Astrocyte (in vitro differentiated cells and primary cell): ENCODE measurements around the gene ATP4B. TPM values are rescaled to one million over a fixed set of nuclear protein-coding genes. Genes with fewer than 3 reads are reported as not detected.

Source experiments
- DNase-seq: peaks from one replicate; pipeline ENCODE4 v3.0.0-alpha.2; 2010; ENCODE audit warnings: low read depth
- FAIRE-seq: peaks from 2 replicates; lab custom pipeline; 2011; peaks lifted over from hg19 to GRCh38; lab: Jason Lieb, UNC
- H2AFZ ChIP-seq: 2 replicates; pipeline ENCODE4 v1.6.0; 2012; ENCODE audit warnings: low read depth, low read length, inconsistent platforms
- H3K27ac ChIP-seq: 2 replicates; pipeline ENCODE4 v1.5.1; 2011; ENCODE audit warnings: low read depth, low read length, inconsistent platforms
- H3K27me3 ChIP-seq: 2 replicates; pipeline ENCODE4 v1.6.0; 2011; ENCODE audit warnings: low read length, inconsistent platforms; ENCODE audit not compliant: insufficient read depth
- H3K36me3 ChIP-seq: 2 replicates; pipeline ENCODE4 v1.5.1; 2011; ENCODE audit warnings: low read length, inconsistent platforms; ENCODE audit not compliant: insufficient read depth
- H3K4me1 ChIP-seq: 2 replicates; pipeline ENCODE4 v1.5.1; 2011; ENCODE audit warnings: low read length, inconsistent platforms; ENCODE audit not compliant: insufficient read depth
- H3K4me2 ChIP-seq: 2 replicates; pipeline ENCODE4 v1.6.0; 2012; ENCODE audit warnings: low read length, inconsistent platforms
- H3K4me3 ChIP-seq: 2 replicates; pipeline ENCODE4 v1.5.1; 2011; ENCODE audit warnings: low read depth, mild to moderate bottlenecking, low read length, inconsistent platforms; ENCODE audit not compliant: insufficient read depth
- H3K79me2 ChIP-seq: 2 replicates; pipeline ENCODE4 v1.6.0; 2012; ENCODE audit warnings: mild to moderate bottlenecking, low read length, inconsistent platforms; ENCODE audit not compliant: insufficient read depth
- H3K9ac ChIP-seq: 2 replicates; pipeline ENCODE4 v1.6.0; 2012; ENCODE audit warnings: mild to moderate bottlenecking, low read length, inconsistent platforms
- H3K9me3 ChIP-seq: 2 replicates; pipeline ENCODE4 v1.5.1; 2012; ENCODE audit warnings: low read depth, mild to moderate bottlenecking, low read length, inconsistent platforms; ENCODE audit not compliant: insufficient read depth
- H4K20me1 ChIP-seq: 2 replicates; pipeline ENCODE4 v1.6.0; 2012; ENCODE audit warnings: low read length, inconsistent platforms; ENCODE audit not compliant: insufficient read depth
- H3K27ac Mint-ChIP-seq: one replicate; pipeline ENCODE4 v1.8.0; 2021; ENCODE audit warnings: mild to moderate bottlenecking, mixed read lengths; ENCODE audit not compliant: unreplicated experiment
- H3K27me3 Mint-ChIP-seq: one replicate; pipeline ENCODE4 v1.8.0; 2021; ENCODE audit warnings: low read depth, mixed read lengths; ENCODE audit not compliant: unreplicated experiment
- H3K36me3 Mint-ChIP-seq: one replicate; pipeline ENCODE4 v1.8.0; 2021; ENCODE audit warnings: low read depth, mixed read lengths; ENCODE audit not compliant: unreplicated experiment
- H3K4me1 Mint-ChIP-seq: one replicate; pipeline ENCODE4 v1.8.0; 2021; ENCODE audit warnings: low read depth, mixed read lengths; ENCODE audit not compliant: unreplicated experiment
- H3K4me3 Mint-ChIP-seq: one replicate; pipeline ENCODE4 v1.8.0; 2021; ENCODE audit warnings: mild to moderate bottlenecking, moderate library complexity, mixed read lengths; ENCODE audit not compliant: unreplicated experiment
- H3K9me3 Mint-ChIP-seq: one replicate; pipeline ENCODE4 v1.8.0; 2021; ENCODE audit warnings: mild to moderate bottlenecking, mixed read lengths; ENCODE audit not compliant: unreplicated experiment
- CTCF ChIP-seq: IDR thresholded peaks from 2 replicates; pipeline ENCODE4 v1.5.1; 2011; ENCODE audit warnings: low read depth, mild to moderate bottlenecking, inconsistent platforms, low read length, moderate library complexity; ENCODE audit not compliant: insufficient read depth
- EZH2 ChIP-seq: IDR thresholded peaks from 2 replicates; pipeline ENCODE4 v1.6.1; 2012; ENCODE audit warnings: mild to moderate bottlenecking, low read length, inconsistent platforms; ENCODE audit not compliant: insufficient read depth
- total RNA-seq: library from RNA; stranded (reverse); gene quantifications from 2 replicates; pipeline ENCODE4 v1.2.1, GENCODE V29; 2021

The ATP4B gene
- total RNA-seq, 1 donor from 2014 or later = not detected

- no peaks in the 10 kb centered on the region for H3K4me1 Mint-ChIP-seq
- DNase-seq (no peak), FAIRE-seq (no peak)
- no peak for TF ChIP-seq EZH2
- TF ChIP-seq CTCF = no peak
- Histone ChIP-seq H3K4me1 (no peaks in the 10 kb centered on the region), H3K79me2 (no peaks in the 10 kb centered on the region), H3K36me3 (no peaks in the 10 kb centered on the region), H2AFZ (no peak within 1 kb of the TSS), H3K4me2 (no peak within 1 kb of the TSS), H3K27ac (no peak within 1 kb of the TSS), H4K20me1 (peaks cover 10% of the 10 kb centered on the region), H3K4me3 (no peak within 1 kb of the TSS), H3K27me3 (peaks cover 9% of the 10 kb centered on the region), H3K9ac (no peak within 1 kb of the TSS), H3K9me3 (no peaks in the 10 kb centered on the region)
- no peak within 1 kb of the TSS for H3K27ac Mint-ChIP-seq
- H3K4me3 Mint-ChIP-seq = no peak within 1 kb of the TSS
- peaks cover 25% of the 10 kb centered on the region for H3K27me3 Mint-ChIP-seq
- H3K9me3 Mint-ChIP-seq = peaks cover 2% of the 10 kb centered on the region
- no peaks in the 10 kb centered on the region for H3K36me3 Mint-ChIP-seq
Measured at GRCh38 chr13:113666951-113667701, 9.1 kb upstream of the ATP4B start, which contains the start of gene GRK1. Gene GRK1 (plus strand): TSS chr13:113667219. CDS start chr13:113667387, 168 bp downstream.

GRCh38 chr13:113666329-113666670 lies 8.3 kb upstream of the ATP4B start:
- TF ChIP-seq EZH2 (no peak), CTCF (no peak)
- Histone ChIP-seq H3K4me1 (no peaks in the 10 kb centered on the region), H3K9ac (no peak overlapping the region), H3K27me3 (peaks cover 9% of the 10 kb centered on the region), H3K36me3 (no peaks in the 10 kb centered on the region), H3K4me2 (no peak overlapping the region), H4K20me1 (peaks cover 10% of the 10 kb centered on the region), H3K9me3 (no peaks in the 10 kb centered on the region), H2AFZ (no peak overlapping the region), H3K4me3 (no peak overlapping the region), H3K27ac (no peak overlapping the region), H3K79me2 (no peaks in the 10 kb centered on the region)
- no peak for DNase-seq
- H3K36me3 Mint-ChIP-seq = no peaks in the 10 kb centered on the region
- no peak for FAIRE-seq
- peaks cover 25% of the 10 kb centered on the region for H3K27me3 Mint-ChIP-seq
- no peaks in the 10 kb centered on the region for H3K4me1 Mint-ChIP-seq
- peaks cover 8% of the 10 kb centered on the region for H3K9me3 Mint-ChIP-seq
- H3K4me3 Mint-ChIP-seq = no peak overlapping the region
- no peak overlapping the region for H3K27ac Mint-ChIP-seq

- H4K20me1 ChIP-seq = peaks cover 10% of the 10 kb centered on the region
- no peak overlapping the region for H3K9ac ChIP-seq
- no peak overlapping the region for H3K4me2 ChIP-seq
- Mint-ChIP-seq H3K4me3 (no peak overlapping the region), H3K9me3 (peaks cover 14% of the 10 kb centered on the region), H3K27me3 (peaks cover 25% of the 10 kb centered on the region), H3K36me3 (no peaks in the 10 kb centered on the region), H3K4me1 (no peaks in the 10 kb centered on the region), H3K27ac (no peak overlapping the region)
- no peak overlapping the region for H3K4me3 ChIP-seq
- FAIRE-seq (no peak), DNase-seq (no peak)
- no peaks in the 10 kb centered on the region for H3K9me3 ChIP-seq
- H2AFZ ChIP-seq = no peak overlapping the region
- no peaks in the 10 kb centered on the region for H3K36me3 ChIP-seq
- H3K79me2 ChIP-seq = no peaks in the 10 kb centered on the region
- no peak overlapping the region for H3K27ac ChIP-seq
- no peaks in the 10 kb centered on the region for H3K4me1 ChIP-seq
- TF ChIP-seq EZH2 (no peak), CTCF (no peak)
- H3K27me3 ChIP-seq = peaks cover 9% of the 10 kb centered on the region
Measured at GRCh38 chr13:113665597-113666328, 7.8 kb upstream of the ATP4B start.
